Measurements from ENCODE around the gene IDI2. TPM values are rescaled to one million over a fixed set of nuclear protein-coding genes. Genes with fewer than 3 reads are reported as not detected.
A peak's percentile ranks its signal among the peaks of the same experiment; 100 is the strongest.

Gene IDI2
- total RNA-seq, 1 donor from 2014 or later: not detected

GRCh38 chr10:1049425-1049958 lies 23.8 kb upstream of the IDI2 start:
- FAIRE-seq (no peak), DNase-seq (ENCODE audit: low read depth) (no peak)
- TF ChIP-seq CTCF (IDR thresholded peaks at IDR 0.05; ENCODE audit: insufficient read depth, low read length, severe bottlenecking): no peak
- peaks cover 1% of the 10 kb centered on the region for H3K36me3 ChIP-seq (ENCODE audit: control insufficient read depth, insufficient read depth, low read length)
- H3K27me3 ChIP-seq (ENCODE audit: control insufficient read depth, insufficient read depth, low read length): no peaks in the 10 kb centered on the region
- H3K4me3 ChIP-seq (ENCODE audit: low read depth, low read length): peak overlapping the region; percentile 76

- TF ChIP-seq CTCF (IDR thresholded peaks at IDR 0.05; ENCODE audit: insufficient read depth, low read length, severe bottlenecking): no peak
- H3K27me3 ChIP-seq (ENCODE audit: control insufficient read depth, insufficient read depth, low read length): no peaks in the 10 kb centered on the region
- H3K36me3 ChIP-seq (ENCODE audit: control insufficient read depth, insufficient read depth, low read length): peaks cover 3% of the 10 kb centered on the region
- peak within 1 kb of the TSS; percentile 76 for H3K4me3 ChIP-seq (ENCODE audit: low read depth, low read length)
- DNase-seq (ENCODE audit: low read depth): peak; percentile 94
- FAIRE-seq: no peak
These were observed 23.2 kb upstream of the IDI2 start, which contains the start of gene IDI1 for GRCh38 chr10:1048732-1049424. TSS of gene IDI1 (minus strand) at chr10:1049119. CDS start at chr10:1049003, 116 bp downstream.

- DNase-seq (ENCODE audit: low read depth) (no peak), FAIRE-seq (no peak)
- TF ChIP-seq CTCF (IDR thresholded peaks at IDR 0.05; ENCODE audit: insufficient read depth, low read length, severe bottlenecking): no peak
- Histone ChIP-seq H3K36me3 (ENCODE audit: control insufficient read depth, insufficient read depth, low read length) (peaks cover 6% of the 10 kb centered on the region), H3K27me3 (ENCODE audit: control insufficient read depth, insufficient read depth, low read length) (no peaks in the 10 kb centered on the region), H3K4me3 (ENCODE audit: low read depth, low read length) (peak overlapping the region; percentile 76)
These were observed 22.7 kb upstream of the IDI2 start for GRCh38 chr10:1048349-1048731.

GRCh38 chr10:1047937-1048336 lies 22.3 kb upstream of the IDI2 start:
- no peaks in the 10 kb centered on the region for H3K27me3 ChIP-seq (ENCODE audit: control insufficient read depth, insufficient read depth, low read length)
- TF ChIP-seq CTCF (IDR thresholded peaks at IDR 0.05; ENCODE audit: insufficient read depth, low read length, severe bottlenecking): no peak
- peak overlapping the region; percentile 76 for H3K4me3 ChIP-seq (ENCODE audit: low read depth, low read length)
- no peak for FAIRE-seq
- peaks cover 8% of the 10 kb centered on the region for H3K36me3 ChIP-seq (ENCODE audit: control insufficient read depth, insufficient read depth, low read length)
- no peak for DNase-seq (ENCODE audit: low read depth)

- no peak for TF ChIP-seq CTCF (IDR thresholded peaks at IDR 0.05; ENCODE audit: insufficient read depth, low read length, severe bottlenecking)
- Histone ChIP-seq H3K27me3 (ENCODE audit: control insufficient read depth, insufficient read depth, low read length) (no peaks in the 10 kb centered on the region), H3K4me3 (ENCODE audit: low read depth, low read length) (no peak overlapping the region), H3K36me3 (ENCODE audit: control insufficient read depth, insufficient read depth, low read length) (peaks cover 9% of the 10 kb centered on the region)
- FAIRE-seq (no peak), DNase-seq (ENCODE audit: low read depth) (no peak)
These were observed 19.8 kb upstream of the IDI2 start for GRCh38 chr10:1045415-1045814.

All from bronchial epithelial cell (primary cell).